ENCODE measurements around the gene ADNP2.

The ADNP2 gene

GRCh38 chr18:80136679-80137078, 27.6 kb downstream of the ADNP2 start:
- TF ChIP-seq, protein P1, sequence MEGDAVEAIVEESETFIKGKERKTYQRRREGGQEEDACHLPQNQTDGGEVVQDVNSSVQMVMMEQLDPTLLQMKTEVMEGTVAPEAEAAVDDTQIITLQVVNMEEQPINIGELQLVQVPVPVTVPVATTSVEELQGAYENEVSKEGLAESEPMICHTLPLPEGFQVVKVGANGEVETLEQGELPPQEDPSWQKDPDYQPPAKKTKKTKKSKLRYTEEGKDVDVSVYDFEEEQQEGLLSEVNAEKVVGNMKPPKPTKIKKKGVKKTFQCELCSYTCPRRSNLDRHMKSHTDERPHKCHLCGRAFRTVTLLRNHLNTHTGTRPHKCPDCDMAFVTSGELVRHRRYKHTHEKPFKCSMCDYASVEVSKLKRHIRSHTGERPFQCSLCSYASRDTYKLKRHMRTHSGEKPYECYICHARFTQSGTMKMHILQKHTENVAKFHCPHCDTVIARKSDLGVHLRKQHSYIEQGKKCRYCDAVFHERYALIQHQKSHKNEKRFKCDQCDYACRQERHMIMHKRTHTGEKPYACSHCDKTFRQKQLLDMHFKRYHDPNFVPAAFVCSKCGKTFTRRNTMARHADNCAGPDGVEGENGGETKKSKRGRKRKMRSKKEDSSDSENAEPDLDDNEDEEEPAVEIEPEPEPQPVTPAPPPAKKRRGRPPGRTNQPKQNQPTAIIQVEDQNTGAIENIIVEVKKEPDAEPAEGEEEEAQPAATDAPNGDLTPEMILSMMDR (IDR thresholded peaks at IDR 0.05) = no peak

DNA sequence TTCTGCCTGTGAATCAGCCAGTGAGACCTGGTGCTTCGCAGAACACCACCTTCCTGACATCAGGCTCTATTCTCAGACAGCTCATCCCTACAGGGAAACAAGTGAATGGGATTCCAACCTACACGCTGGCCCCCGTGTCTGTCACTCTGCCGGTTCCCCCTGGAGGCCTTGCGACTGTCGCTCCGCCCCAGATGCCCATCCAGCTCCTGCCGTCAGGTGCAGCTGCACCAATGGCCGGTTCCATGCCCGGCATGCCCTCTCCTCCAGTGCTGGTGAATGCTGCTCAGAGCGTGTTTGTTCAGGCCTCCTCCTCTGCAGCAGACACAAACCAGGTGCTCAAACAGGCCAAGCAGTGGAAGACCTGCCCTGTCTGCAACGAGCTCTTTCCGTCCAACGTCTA, 28.1 kb downstream of the ADNP2 start:
- TF ChIP-seq, protein P1 (IDR thresholded peaks at IDR 0.05) = no peak

DNA sequence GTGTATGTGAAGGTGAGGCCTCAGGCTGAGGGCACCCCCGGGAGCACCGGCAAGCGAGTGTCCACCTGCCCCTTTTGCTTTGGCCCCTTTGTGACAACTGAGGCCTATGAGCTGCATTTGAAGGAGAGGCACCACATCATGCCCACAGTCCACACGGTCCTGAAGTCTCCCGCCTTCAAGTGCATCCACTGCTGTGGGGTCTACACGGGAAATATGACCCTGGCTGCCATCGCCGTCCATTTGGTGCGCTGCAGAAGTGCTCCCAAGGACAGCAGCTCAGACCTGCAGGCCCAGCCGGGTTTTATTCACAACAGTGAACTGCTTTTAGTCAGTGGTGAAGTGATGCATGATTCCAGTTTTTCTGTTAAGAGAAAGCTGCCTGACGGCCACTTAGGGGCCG, 28.9 kb downstream of the ADNP2 start:
- TF ChIP-seq, protein P1 (IDR thresholded peaks at IDR 0.05) = no peak

GRCh38 chr18:80140455-80140985, 31.5 kb downstream of the ADNP2 start:
- TF ChIP-seq, protein P1 (IDR thresholded peaks at IDR 0.05) = no peak

- TF ChIP-seq, protein P1 (IDR thresholded peaks at IDR 0.05) = no peak
Observed at GRCh38 chr18:80143881-80144280, 34.8 kb downstream of the ADNP2 start.

DNA sequence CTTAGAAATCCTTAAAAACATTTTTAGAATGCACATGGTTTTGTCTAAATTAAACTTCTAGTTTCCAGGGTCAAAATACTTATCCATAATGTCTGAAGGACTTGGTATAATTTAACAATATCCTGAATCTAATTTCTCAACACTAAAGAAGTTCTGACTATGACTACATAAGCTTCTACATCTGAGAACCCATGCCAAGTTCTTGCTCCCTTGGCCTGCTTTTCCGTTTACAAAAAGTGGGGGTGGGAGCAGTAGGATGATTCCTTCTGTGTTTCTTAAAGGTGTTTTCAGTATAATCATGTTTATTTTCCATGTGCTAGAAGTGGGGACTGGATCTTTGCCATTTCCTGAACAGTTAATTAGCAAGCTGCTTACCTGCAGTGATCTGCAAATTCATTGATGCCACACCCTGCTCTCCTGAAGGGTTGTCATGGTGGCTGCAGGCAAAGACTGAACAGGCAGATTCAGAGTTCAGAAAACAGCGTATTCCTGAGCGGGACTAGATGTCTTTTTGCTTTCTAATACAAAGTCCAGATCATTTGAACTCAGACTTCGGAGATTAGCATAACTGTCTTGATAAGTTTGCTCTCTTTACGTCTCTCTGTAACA, 36.2 kb downstream of the ADNP2 start:
- TF ChIP-seq, protein P1 (IDR thresholded peaks at IDR 0.05) = no peak

DNA sequence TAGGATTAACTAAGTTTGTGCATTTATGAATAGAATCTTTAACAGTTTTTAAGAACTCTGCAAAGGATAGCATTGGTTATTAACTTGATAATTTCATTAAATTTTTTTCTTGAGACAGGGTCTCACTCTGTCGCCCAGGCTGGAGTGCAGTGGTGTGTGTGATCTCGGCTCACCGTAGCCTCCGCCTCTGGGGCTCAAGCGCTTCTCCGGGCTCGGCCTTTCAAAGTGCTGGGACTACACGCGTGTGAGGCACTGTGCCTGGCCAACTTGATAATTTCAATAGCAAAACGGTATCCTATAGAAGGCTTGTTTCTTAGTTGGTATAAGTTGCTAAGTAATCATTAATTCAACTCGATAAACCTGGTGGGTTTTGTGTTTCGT, 38.0 kb downstream of the ADNP2 start:
- TF ChIP-seq, protein P1 (IDR thresholded peaks at IDR 0.05) = no peak

All from LNCAP (cell line).